ENCODE measurements around the gene CCDC13. TPM values are rescaled to one million over a fixed set of nuclear protein-coding genes. Genes with fewer than 3 reads are reported as not detected.

Gene CCDC13
- total RNA-seq, 1 experiment from 2014 or later = 0.41 TPM

DNA sequence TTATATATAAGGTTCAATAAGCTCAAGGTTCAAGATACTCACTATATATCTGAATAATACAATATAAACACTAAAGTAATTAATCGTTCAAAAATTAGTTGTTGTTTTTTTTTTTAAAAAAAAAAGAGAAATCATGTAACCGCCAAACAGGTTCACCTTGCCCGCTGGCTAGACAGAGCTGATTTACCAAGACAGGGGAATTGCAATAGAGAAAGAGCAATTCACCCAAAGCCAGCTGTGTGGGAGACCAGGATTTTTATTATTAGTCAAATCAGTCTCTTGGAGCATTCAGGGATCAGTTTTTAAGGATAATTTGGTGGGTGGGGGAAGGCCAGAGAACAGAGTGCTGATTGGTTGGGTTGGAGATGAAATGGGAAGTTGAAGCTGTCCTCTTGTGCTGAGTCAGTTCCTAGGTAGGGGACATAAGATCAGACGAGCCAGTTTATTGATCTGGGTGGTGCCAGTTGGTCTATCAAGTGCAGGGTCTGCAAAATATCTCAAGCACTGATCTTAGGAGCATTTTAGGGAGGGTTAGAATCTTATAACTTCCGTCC is 23.4 kb upstream of the CCDC13 start:
- Histone ChIP-seq H2AFZ (no peak overlapping the region), H3K9me2 (ENCODE audit: insufficient read depth) (no peaks in the 10 kb centered on the region), H3K27ac (no peak overlapping the region), H4K20me1 (ENCODE audit: insufficient read depth) (peaks cover 3% of the 10 kb centered on the region; the same call in 1 of the 2 replicates), H3K4me2 (no peak overlapping the region), H3K36me3 (ENCODE audit: low read depth) (peaks cover 11% of the 10 kb centered on the region), H3K4me1 (replicated peaks; ENCODE audit: insufficient read depth) (no peaks in the 10 kb centered on the region), H3K79me2 (ENCODE audit: low read depth) (peaks cover 35% of the 10 kb centered on the region), H3K27me3 (ENCODE audit: insufficient read depth, low read depth) (no peaks in the 10 kb centered on the region), H3K9me3 (ENCODE audit: insufficient read depth, low read depth) (no peaks in the 10 kb centered on the region), H3K4me3 (no peak overlapping the region), H3F3A (ENCODE audit: insufficient read depth, low read depth) (no peaks in the 10 kb centered on the region)
- no peak for DNase-seq
- TF ChIP-seq, protein P1, sequence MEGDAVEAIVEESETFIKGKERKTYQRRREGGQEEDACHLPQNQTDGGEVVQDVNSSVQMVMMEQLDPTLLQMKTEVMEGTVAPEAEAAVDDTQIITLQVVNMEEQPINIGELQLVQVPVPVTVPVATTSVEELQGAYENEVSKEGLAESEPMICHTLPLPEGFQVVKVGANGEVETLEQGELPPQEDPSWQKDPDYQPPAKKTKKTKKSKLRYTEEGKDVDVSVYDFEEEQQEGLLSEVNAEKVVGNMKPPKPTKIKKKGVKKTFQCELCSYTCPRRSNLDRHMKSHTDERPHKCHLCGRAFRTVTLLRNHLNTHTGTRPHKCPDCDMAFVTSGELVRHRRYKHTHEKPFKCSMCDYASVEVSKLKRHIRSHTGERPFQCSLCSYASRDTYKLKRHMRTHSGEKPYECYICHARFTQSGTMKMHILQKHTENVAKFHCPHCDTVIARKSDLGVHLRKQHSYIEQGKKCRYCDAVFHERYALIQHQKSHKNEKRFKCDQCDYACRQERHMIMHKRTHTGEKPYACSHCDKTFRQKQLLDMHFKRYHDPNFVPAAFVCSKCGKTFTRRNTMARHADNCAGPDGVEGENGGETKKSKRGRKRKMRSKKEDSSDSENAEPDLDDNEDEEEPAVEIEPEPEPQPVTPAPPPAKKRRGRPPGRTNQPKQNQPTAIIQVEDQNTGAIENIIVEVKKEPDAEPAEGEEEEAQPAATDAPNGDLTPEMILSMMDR (conservative IDR thresholded peaks at IDR 0.05) = no peak
- TF ChIP-seq EZH2 (IDR thresholded peaks at IDR 0.05; ENCODE audit: low read depth) = no peak
- ChIA-PET CTCF (no interaction called here), POLR2A (ENCODE audit: unreplicated experiment) (no interaction called here)
- intact Hi-C loops (cut with micrococcal nuclease; ENCODE audit: unreplicated experiment) = no loop called here
- BruUV-seq (replicated peaks) = no TSS peak

DNA sequence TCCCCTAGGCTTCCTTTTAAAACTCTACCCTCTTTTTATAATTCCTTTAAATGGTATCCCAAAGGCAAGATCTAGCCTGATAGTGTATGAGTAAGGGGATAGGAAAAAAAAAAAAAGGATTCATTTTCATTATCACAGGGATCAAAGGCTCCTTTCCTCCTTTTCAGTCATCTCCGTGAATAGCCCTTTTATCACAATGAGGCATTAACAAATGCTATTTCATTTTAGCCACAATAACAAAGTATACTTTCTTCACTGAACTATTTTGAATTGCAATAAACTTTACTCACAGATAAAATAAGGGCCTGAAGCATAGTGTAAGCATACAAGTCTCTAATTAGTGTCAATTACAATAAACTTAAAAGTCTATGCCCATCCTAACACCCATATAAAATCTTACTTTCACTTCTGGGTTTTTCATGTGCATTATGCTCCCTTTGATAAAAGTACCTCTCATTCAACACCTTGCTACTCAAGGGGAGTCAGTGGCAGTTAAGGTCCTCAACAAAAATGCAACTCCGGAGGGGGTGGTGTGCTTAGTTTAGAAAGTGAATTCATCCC is 22.6 kb upstream of the CCDC13 start:
- Histone ChIP-seq H3K4me1 (replicated peaks; ENCODE audit: insufficient read depth) (no peaks in the 10 kb centered on the region), H3K27me3 (ENCODE audit: insufficient read depth, low read depth) (no peaks in the 10 kb centered on the region), H3K9me3 (ENCODE audit: insufficient read depth, low read depth) (no peaks in the 10 kb centered on the region), H3K9me2 (ENCODE audit: insufficient read depth) (no peaks in the 10 kb centered on the region), H3F3A (ENCODE audit: insufficient read depth, low read depth) (no peaks in the 10 kb centered on the region), H4K20me1 (ENCODE audit: insufficient read depth) (peaks cover 5% of the 10 kb centered on the region; the same call in 1 of the 2 replicates), H3K4me2 (no peak overlapping the region), H3K27ac (no peak overlapping the region), H3K36me3 (ENCODE audit: low read depth) (peaks cover 11% of the 10 kb centered on the region), H3K79me2 (ENCODE audit: low read depth) (peaks cover 28% of the 10 kb centered on the region), H2AFZ (no peak overlapping the region), H3K4me3 (no peak overlapping the region)
- ChIA-PET POLR2A (ENCODE audit: unreplicated experiment) (no interaction called here), CTCF (no interaction called here)
- intact Hi-C loops (cut with micrococcal nuclease; ENCODE audit: unreplicated experiment) = no loop called here
- TF ChIP-seq, protein P1 (conservative IDR thresholded peaks at IDR 0.05) = no peak
- TF ChIP-seq EZH2 (IDR thresholded peaks at IDR 0.05; ENCODE audit: low read depth) = no peak
- no TSS peak for BruUV-seq (replicated peaks)
- no peak for DNase-seq

DNA sequence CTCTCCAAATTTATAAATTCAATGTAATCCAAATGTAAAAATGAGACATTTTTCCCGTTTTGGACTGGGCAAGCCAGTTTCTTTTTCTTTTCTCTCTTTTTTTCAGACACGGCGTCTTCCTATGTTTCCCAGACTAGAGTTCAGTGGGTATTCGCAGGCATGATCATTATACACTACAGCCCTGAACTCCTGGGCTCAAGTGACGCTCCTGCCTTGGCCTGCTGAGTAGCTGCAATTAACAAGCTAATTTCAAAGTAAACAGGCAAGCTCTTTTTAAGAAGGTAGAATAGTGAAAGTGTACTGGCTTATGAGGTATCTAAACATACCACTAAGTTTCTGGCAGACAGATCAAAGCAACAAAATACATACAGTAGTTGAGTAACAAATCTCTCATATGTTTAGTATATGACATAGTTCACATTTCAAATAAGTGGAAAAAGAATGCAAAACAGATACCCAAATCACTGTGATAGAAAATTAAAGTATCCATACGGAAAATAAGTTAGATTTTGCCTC is 17.7 kb upstream of the CCDC13 start:
- Histone ChIP-seq H4K20me1 (ENCODE audit: insufficient read depth) (peaks cover 5% of the 10 kb centered on the region; the same call in 1 of the 2 replicates), H2AFZ (no peak overlapping the region), H3K9me3 (ENCODE audit: insufficient read depth, low read depth) (no peaks in the 10 kb centered on the region), H3K27me3 (ENCODE audit: insufficient read depth, low read depth) (no peaks in the 10 kb centered on the region), H3F3A (ENCODE audit: insufficient read depth, low read depth) (no peaks in the 10 kb centered on the region), H3K4me2 (no peak overlapping the region), H3K79me2 (ENCODE audit: low read depth) (peaks cover 11% of the 10 kb centered on the region), H3K27ac (no peak overlapping the region), H3K4me3 (no peak overlapping the region), H3K4me1 (replicated peaks; ENCODE audit: insufficient read depth) (no peaks in the 10 kb centered on the region), H3K9me2 (ENCODE audit: insufficient read depth) (no peaks in the 10 kb centered on the region), H3K36me3 (ENCODE audit: low read depth) (peaks cover 23% of the 10 kb centered on the region)
- ChIA-PET CTCF (interaction anchor here (0.5 kb wide), 1 partner anchor 959 kb away, joined by 3 read pairs; no protein-coding TSS in a partner anchor), POLR2A (ENCODE audit: unreplicated experiment) (no interaction called here)
- TF ChIP-seq, protein P1 (conservative IDR thresholded peaks at IDR 0.05) = no peak
- TF ChIP-seq EZH2 (IDR thresholded peaks at IDR 0.05; ENCODE audit: low read depth) = no peak
- intact Hi-C loops (cut with micrococcal nuclease; ENCODE audit: unreplicated experiment) = no loop called here
- no peak for DNase-seq
- no TSS peak for BruUV-seq (replicated peaks)
